ENCODE data around the gene KCNE3.

The KCNE3 gene

DNA sequence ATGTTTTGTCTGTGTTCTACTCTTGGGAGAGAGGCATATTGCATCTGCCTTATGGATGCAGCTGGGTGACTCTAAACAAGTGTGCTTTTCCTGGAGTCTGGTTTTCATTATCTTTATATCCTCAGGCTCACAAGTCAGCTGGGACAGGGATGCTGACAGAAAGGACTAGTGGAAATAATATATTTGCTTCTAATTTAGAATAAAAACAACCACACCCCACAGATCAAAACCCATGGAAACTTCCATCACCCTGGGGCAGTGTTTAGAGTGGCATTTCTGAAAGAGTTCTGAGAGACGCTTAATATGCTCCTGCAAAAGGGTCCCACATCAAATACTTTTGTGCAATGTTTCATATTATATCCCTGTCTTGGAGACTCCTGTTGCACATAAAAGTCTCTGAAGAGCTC, 20.8 kb downstream of the KCNE3 start:
- no peaks in the 10 kb centered on the region for H3K27me3 ChIP-seq (ENCODE audit: insufficient read depth, low read length, poor library complexity)
- no peak overlapping the region for H3K4ac ChIP-seq (ENCODE audit: low read depth, low read length)
- H3K79me1 ChIP-seq (ENCODE audit: low read length), result no peaks in the 10 kb centered on the region
- no peak overlapping the region for H4K8ac ChIP-seq (ENCODE audit: low read depth, low read length)
- H2BK120ac ChIP-seq (ENCODE audit: low read depth, low read length), result no peak overlapping the region
- no peak overlapping the region for H2BK15ac ChIP-seq (replicated peaks; ENCODE audit: low read depth)
- H3K4me2 ChIP-seq (ENCODE audit: low read length), result no peak overlapping the region
- H3K23ac ChIP-seq (ENCODE audit: low read length), result no peak overlapping the region
- H3K36me3 ChIP-seq (ENCODE audit: control insufficient read depth, insufficient read depth, low read length), result no peaks in the 10 kb centered on the region
- H2BK5ac ChIP-seq (ENCODE audit: low read length), result no peak overlapping the region
- no peak overlapping the region for H3K27ac ChIP-seq (ENCODE audit: low read depth, low read length)
- no peak overlapping the region for H3K9ac ChIP-seq (ENCODE audit: low read length)
- peaks cover 1% of the 10 kb centered on the region for H3K4me1 ChIP-seq (ENCODE audit: control insufficient read depth, low read depth, low read length)
- H3K79me2 ChIP-seq (ENCODE audit: control insufficient read depth, insufficient read depth, low read length), result no peaks in the 10 kb centered on the region
- H3K18ac ChIP-seq (ENCODE audit: low read length), result no peak overlapping the region
- WGBS (ENCODE audit: extremely low coverage, insufficient coverage, low lambda C conversion rate), result no CpG with 5 or more reads among the region's 1 CpG
- no peak for DNase-seq
- no peak overlapping the region for H3K56ac ChIP-seq (ENCODE audit: low read length)
- H4K5ac ChIP-seq (ENCODE audit: low read length), result no peak overlapping the region
- H3K4me3 ChIP-seq (ENCODE audit: low read length), result no peak overlapping the region
- no peak overlapping the region for H2AK5ac ChIP-seq (ENCODE audit: low read length)

DNA sequence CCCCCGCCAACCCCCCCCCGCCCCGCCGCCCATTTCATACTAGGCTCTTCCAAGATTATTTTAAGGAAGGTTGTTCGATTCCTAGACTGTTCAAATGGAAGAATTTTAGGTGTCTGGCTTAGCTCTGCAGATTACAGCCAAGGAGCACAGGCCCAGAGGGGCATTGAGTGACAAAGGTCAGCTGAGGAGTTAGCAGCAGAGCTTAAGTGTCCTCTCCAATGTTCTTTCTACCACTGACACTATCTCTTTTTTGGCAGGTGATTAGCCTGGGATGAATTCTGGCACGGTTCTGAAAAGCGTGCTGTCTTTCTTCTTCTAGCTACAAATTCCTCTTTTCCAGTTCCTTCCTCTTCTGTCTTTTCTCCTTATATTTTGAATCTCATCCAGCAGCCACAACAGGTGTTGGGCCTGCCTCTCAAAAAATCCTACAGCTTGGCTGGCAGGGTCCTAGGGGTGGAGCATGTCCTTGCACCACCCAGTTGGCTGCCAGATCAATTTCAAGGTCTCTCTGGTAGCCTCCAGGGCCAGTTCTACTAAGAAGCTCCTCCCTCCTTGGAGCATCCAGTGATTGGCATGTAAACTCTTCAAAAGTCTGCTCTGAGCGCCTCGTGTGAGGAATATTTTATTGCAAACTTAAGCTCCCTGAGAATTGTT, 23.0 kb downstream of the KCNE3 start:
- Histone ChIP-seq H3K4me2 (ENCODE audit: low read length) (no peak overlapping the region), H2BK120ac (ENCODE audit: low read depth, low read length) (no peak overlapping the region), H3K4me3 (ENCODE audit: low read length) (no peak overlapping the region), H3K4ac (ENCODE audit: low read depth, low read length) (no peak overlapping the region), H3K27me3 (ENCODE audit: insufficient read depth, low read length, poor library complexity) (no peaks in the 10 kb centered on the region), H3K27ac (ENCODE audit: low read depth, low read length) (no peak overlapping the region), H2AK5ac (ENCODE audit: low read length) (no peak overlapping the region), H3K18ac (ENCODE audit: low read length) (no peak overlapping the region), H3K79me2 (ENCODE audit: control insufficient read depth, insufficient read depth, low read length) (no peaks in the 10 kb centered on the region), H3K4me1 (ENCODE audit: control insufficient read depth, low read depth, low read length) (no peaks in the 10 kb centered on the region), H2BK15ac (replicated peaks; ENCODE audit: low read depth) (no peak overlapping the region), H3K23ac (ENCODE audit: low read length) (no peak overlapping the region), H3K9ac (ENCODE audit: low read length) (no peak overlapping the region), H3K79me1 (ENCODE audit: low read length) (no peaks in the 10 kb centered on the region), H2BK5ac (ENCODE audit: low read length) (no peak overlapping the region), H4K5ac (ENCODE audit: low read length) (no peak overlapping the region), H4K8ac (ENCODE audit: low read depth, low read length) (no peak overlapping the region), H3K36me3 (ENCODE audit: control insufficient read depth, insufficient read depth, low read length) (no peaks in the 10 kb centered on the region), H3K56ac (ENCODE audit: low read length) (no peak overlapping the region)
- WGBS (ENCODE audit: extremely low coverage, insufficient coverage, low lambda C conversion rate), result no CpG with 5 or more reads among the region's 9 CpGs
- DNase-seq, result peak; percentile 13

DNA sequence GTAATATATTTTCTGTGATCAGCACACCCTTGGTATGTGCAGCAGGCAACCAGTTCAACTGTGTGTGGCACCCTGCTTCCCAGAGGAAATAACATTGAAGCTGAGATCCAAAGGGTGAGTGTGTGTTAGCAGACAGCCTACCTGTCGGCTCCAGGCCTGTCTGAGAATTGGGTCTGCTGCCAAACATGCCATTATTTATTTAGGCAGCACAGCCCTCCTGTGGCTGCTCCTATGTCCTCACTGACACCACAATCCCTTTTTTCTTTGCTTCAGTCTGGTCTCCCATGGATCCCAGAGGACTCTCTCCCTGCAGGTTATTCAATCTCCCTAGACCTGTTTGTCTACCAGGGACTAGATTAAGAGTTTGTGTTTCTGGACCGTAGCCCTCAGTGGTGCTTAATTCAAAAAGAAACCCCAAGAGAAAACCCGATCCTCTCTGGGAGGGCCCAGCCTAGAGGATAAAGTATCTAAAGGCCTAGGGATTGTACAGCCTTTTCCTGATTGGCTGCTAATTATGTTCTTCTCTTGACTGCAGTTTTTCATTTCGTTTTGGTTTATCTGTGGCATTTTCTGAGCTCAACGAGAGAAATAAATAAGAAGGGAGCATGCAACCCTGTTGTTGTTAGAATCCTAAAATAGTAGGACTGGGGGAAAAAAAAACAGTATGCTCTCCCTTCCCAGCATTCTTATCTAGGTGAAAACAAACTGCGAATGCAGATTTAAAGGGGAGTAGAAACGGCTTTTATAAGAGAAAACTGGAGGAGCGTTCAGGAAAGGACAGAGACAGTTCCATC, 24.1 kb downstream of the KCNE3 start:
- Histone ChIP-seq H3K27me3 (ENCODE audit: insufficient read depth, low read length, poor library complexity) (no peaks in the 10 kb centered on the region), H3K79me1 (ENCODE audit: low read length) (no peaks in the 10 kb centered on the region), H2BK15ac (replicated peaks; ENCODE audit: low read depth) (no peak overlapping the region), H3K4me1 (ENCODE audit: control insufficient read depth, low read depth, low read length) (no peaks in the 10 kb centered on the region), H3K18ac (ENCODE audit: low read length) (no peak overlapping the region), H2AK5ac (ENCODE audit: low read length) (no peak overlapping the region), H4K5ac (ENCODE audit: low read length) (no peak overlapping the region), H3K23ac (ENCODE audit: low read length) (no peak overlapping the region), H3K56ac (ENCODE audit: low read length) (no peak overlapping the region), H3K36me3 (ENCODE audit: control insufficient read depth, insufficient read depth, low read length) (no peaks in the 10 kb centered on the region), H3K79me2 (ENCODE audit: control insufficient read depth, insufficient read depth, low read length) (no peaks in the 10 kb centered on the region), H2BK120ac (ENCODE audit: low read depth, low read length) (no peak overlapping the region), H4K8ac (ENCODE audit: low read depth, low read length) (no peak overlapping the region), H3K9ac (ENCODE audit: low read length) (no peak overlapping the region), H3K4me2 (ENCODE audit: low read length) (no peak overlapping the region), H2BK5ac (ENCODE audit: low read length) (no peak overlapping the region), H3K27ac (ENCODE audit: low read depth, low read length) (no peak overlapping the region), H3K4me3 (ENCODE audit: low read length) (no peak overlapping the region), H3K4ac (ENCODE audit: low read depth, low read length) (no peak overlapping the region)
- WGBS (ENCODE audit: extremely low coverage, insufficient coverage, low lambda C conversion rate), result no CpG with 5 or more reads among the region's 8 CpGs
- peak; percentile 55 for DNase-seq

GRCh38 chr11:74442636-74443035, 24.7 kb downstream of the KCNE3 start:
- DNase-seq, result no peak
- Histone ChIP-seq H3K27me3 (ENCODE audit: insufficient read depth, low read length, poor library complexity) (no peaks in the 10 kb centered on the region), H3K4ac (ENCODE audit: low read depth, low read length) (no peak overlapping the region), H3K23ac (ENCODE audit: low read length) (no peak overlapping the region), H3K79me2 (ENCODE audit: control insufficient read depth, insufficient read depth, low read length) (no peaks in the 10 kb centered on the region), H2BK5ac (ENCODE audit: low read length) (no peak overlapping the region), H3K27ac (ENCODE audit: low read depth, low read length) (no peak overlapping the region), H3K79me1 (ENCODE audit: low read length) (no peaks in the 10 kb centered on the region), H4K5ac (ENCODE audit: low read length) (no peak overlapping the region), H3K4me3 (ENCODE audit: low read length) (no peak overlapping the region), H3K36me3 (ENCODE audit: control insufficient read depth, insufficient read depth, low read length) (no peaks in the 10 kb centered on the region), H2AK5ac (ENCODE audit: low read length) (no peak overlapping the region), H2BK120ac (ENCODE audit: low read depth, low read length) (no peak overlapping the region), H4K8ac (ENCODE audit: low read depth, low read length) (no peak overlapping the region), H3K4me1 (ENCODE audit: control insufficient read depth, low read depth, low read length) (no peaks in the 10 kb centered on the region), H3K18ac (ENCODE audit: low read length) (no peak overlapping the region), H2BK15ac (replicated peaks; ENCODE audit: low read depth) (no peak overlapping the region), H3K56ac (ENCODE audit: low read length) (no peak overlapping the region), H3K9ac (ENCODE audit: low read length) (no peak overlapping the region), H3K4me2 (ENCODE audit: low read length) (no peak overlapping the region)
- no CpG with 5 or more reads among the region's 3 CpGs for WGBS (ENCODE audit: extremely low coverage, insufficient coverage, low lambda C conversion rate)

DNA sequence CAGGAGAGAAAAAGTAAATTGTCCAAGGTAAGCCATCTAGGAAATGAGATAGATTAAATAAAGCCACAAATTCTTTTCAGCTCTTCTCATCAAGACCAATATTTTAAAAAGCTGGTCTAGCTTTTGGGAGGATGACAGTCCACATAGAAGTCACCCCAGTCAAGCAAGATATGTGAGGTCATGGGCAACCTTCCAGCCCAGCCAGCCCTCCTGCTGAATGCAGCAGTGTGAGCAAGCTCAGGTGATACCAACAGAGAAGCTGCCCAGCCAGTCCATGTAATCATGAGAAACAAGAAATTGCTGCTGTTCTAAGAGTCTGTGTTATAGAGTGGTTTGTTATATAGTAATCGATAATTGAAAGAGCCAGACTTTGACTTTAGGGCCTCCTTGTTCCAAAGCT, 28.7 kb downstream of the KCNE3 start:
- H2AK5ac ChIP-seq (ENCODE audit: low read length), result no peak overlapping the region
- no peaks in the 10 kb centered on the region for H3K4me1 ChIP-seq (ENCODE audit: control insufficient read depth, low read depth, low read length)
- H2BK15ac ChIP-seq (replicated peaks; ENCODE audit: low read depth), result no peak overlapping the region
- H3K27me3 ChIP-seq (ENCODE audit: insufficient read depth, low read length, poor library complexity), result no peaks in the 10 kb centered on the region
- no peak for DNase-seq
- no peak overlapping the region for H4K8ac ChIP-seq (ENCODE audit: low read depth, low read length)
- no peak overlapping the region for H3K23ac ChIP-seq (ENCODE audit: low read length)
- H3K4ac ChIP-seq (ENCODE audit: low read depth, low read length), result no peak overlapping the region
- H3K18ac ChIP-seq (ENCODE audit: low read length), result no peak overlapping the region
- H3K56ac ChIP-seq (ENCODE audit: low read length), result no peak overlapping the region
- no peak overlapping the region for H3K4me2 ChIP-seq (ENCODE audit: low read length)
- H3K9ac ChIP-seq (ENCODE audit: low read length), result no peak overlapping the region
- WGBS (ENCODE audit: extremely low coverage, insufficient coverage, low lambda C conversion rate), result no CpG with 5 or more reads among the region's 1 CpG
- H4K5ac ChIP-seq (ENCODE audit: low read length), result no peak overlapping the region
- H2BK120ac ChIP-seq (ENCODE audit: low read depth, low read length), result no peak overlapping the region
- H3K79me2 ChIP-seq (ENCODE audit: control insufficient read depth, insufficient read depth, low read length), result no peaks in the 10 kb centered on the region
- H2BK5ac ChIP-seq (ENCODE audit: low read length), result no peak overlapping the region
- no peaks in the 10 kb centered on the region for H3K36me3 ChIP-seq (ENCODE audit: control insufficient read depth, insufficient read depth, low read length)
- H3K79me1 ChIP-seq (ENCODE audit: low read length), result no peaks in the 10 kb centered on the region
- H3K4me3 ChIP-seq (ENCODE audit: low read length), result no peak overlapping the region
- H3K27ac ChIP-seq (ENCODE audit: low read depth, low read length), result no peak overlapping the region

Measured in mesendoderm (in vitro differentiated cells).